Anterior cingulate cortex (tissue), 58 donors: ENCODE results near the gene PRKG1.
"Not testable (repeated sequence)": the region's sequence is repeated elsewhere in the genome, so short reads cannot be mapped to it uniquely, and the experiment has no call there.

ENCODE experiments used
- DNase-seq, 58 donors: peaks; one replicate each; lab custom pipeline; 2025; lab: John Stamatoyannopoulos, UW

The PRKG1 gene

DNA sequence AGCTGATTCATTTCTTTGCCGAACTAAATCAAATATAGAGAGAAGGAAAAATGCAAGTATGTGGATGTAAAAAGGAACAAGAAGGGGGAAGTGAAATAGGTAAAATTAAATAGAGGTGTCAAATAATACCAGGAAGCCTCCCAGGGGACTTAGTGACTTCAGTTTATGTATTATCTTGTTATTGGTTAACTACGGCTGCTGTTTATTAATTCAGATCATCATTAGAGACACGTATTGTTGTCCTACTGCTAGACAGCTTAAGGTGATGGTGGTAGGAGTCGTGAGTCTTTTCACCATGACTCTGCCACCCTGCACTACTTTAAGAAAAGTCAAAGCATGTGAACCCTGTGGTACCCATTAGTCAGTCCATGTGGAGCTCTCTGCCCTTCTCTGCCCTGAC lies 289.1 kb downstream of the PRKG1 start:
- DNase-seq = no peak

GRCh38 chr10:51364674-51365073 lies 290.4 kb downstream of the PRKG1 start:
- DNase-seq = no peak

- no peak for DNase-seq
Observed at GRCh38 chr10:51366044-51366443, 291.8 kb downstream of the PRKG1 start.

DNA sequence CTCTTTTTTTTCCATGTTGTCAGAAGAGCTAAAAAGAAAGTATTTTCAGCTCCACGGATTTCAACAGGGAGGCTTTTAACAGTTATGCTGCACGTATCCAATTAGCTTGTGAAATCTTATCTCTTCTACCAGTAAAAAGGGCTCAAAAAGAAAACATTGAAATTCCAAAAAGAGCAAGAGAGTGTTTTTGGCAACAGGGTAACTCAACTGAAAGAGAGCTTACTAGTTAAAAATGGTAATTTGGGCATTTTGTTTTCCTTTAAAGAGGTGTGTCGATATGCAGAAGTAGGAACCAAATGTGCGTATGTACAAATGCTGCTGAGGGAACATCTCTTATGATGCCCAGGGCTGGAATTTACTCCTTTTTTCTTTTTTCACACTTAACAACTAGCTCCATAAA lies 292.8 kb downstream of the PRKG1 start:
- no peak for DNase-seq

- DNase-seq = no peak
Observed at GRCh38 chr10:51367694-51368093, 293.4 kb downstream of the PRKG1 start.

GRCh38 chr10:51368943-51369342 lies 294.7 kb downstream of the PRKG1 start:
- no peak for DNase-seq

GRCh38 chr10:51369903-51370302 lies 295.6 kb downstream of the PRKG1 start:
- DNase-seq = no peak

DNA sequence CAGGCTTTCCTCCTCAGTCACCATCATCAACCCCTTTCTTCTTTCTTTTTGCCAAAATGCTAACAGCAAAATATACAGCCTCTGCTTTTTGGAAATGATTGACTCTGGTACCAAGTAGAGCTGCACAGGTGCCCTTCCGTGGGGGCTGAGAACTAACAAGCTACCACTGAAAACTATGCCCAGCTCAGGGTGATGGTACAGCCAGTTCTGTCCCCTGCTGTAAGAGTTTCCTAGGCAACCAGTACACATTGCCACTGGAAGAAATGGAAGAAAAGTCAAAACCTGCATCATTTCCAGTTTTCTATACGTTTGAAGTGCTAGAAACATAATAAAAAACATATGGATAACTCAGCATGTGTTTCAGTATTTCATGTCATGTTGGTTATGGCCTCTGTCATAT lies 297.5 kb downstream of the PRKG1 start:
- DNase-seq = peak in 2 of 58 donors; percentile 1 to 11

DNA sequence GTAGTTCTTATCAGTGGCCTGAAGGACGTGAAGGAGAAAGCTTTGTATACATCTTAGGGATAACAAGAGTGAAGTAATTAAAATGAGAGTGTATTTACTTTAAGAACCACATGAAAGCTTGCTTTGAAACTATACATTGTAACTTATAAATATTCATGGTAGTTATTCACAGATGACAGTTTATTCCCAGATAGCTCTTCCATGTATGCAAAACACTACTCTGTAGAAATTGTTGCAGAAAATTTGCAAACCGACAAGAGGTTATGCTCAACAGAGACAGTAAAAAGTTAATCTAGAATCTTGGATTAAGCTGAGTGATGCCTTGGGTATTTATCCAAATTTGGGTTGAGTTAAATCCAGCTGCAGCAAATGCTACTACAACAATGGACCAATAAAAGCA lies 301.5 kb downstream of the PRKG1 start:
- no peak for DNase-seq

GRCh38 chr10:51377070-51377931 lies 303.0 kb downstream of the PRKG1 start:
- DNase-seq = no peak

DNA sequence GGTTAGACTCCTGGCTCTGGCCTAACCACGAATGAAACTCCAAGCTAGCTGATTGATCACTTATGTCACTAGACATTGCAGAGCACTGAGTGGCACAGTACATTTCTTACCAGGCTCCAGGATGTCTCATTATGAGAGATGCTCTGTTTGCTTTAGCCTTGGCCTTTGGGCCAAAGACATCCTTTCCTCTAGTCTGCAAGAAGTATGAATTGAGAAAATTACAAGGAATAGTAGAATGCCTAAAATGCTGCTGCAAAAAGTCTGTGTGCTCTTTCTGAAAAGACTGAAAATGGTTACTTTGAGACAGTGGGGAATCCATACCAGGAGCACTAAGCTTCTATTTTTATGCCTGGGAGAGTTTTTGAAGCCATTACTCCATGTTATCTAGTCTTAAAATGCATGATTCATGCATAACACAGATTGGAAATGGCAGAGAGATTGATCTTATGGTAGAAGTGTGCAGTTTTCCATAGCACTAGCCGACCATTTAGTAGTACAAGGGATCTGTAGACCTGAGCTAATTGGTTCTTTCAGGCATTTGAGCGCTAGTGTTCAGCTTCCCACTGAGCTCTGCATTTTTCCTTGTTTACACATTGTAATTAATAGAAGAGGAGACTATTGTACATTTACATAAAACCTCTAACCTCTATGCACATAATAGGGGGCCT lies 303.8 kb downstream of the PRKG1 start:
- DNase-seq = no peak

DNA sequence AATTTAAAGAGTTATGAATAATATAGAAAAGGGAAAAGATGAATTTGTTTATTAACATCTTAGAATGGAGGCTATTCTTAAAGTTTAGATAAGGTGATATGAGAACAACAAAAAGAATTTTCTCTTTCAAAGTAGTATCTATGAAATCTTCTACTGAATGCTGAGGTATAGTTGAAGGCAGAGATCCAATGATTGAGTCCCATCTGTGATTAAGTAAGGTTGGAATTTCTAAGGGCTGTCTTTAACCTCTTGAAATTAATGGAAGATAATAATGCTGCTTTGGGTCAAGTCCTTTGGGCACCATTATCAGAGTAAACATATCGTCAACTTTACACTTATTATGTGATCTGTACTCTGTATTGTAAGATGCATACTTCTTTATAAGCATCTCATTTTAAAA lies 307.9 kb downstream of the PRKG1 start:
- DNase-seq = no peak

DNA sequence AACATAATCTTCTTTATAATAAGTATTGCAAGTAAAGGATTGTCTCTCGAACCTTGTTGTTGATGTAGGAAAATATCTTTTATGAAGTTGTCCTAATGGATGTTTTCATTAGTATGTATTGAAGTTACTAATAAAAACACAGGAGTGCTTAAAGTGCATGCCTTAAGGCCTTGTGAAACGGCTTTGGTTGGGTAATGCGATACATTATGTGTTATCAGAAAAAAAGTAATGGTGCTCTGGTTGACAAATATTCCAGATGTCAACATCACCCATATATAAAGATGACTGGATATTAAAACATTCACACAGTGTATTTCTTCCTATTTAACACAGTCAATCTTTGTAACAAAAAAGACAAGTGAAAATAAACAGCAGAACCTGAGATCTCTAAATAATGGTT lies 310.7 kb downstream of the PRKG1 start:
- DNase-seq = no peak

DNA sequence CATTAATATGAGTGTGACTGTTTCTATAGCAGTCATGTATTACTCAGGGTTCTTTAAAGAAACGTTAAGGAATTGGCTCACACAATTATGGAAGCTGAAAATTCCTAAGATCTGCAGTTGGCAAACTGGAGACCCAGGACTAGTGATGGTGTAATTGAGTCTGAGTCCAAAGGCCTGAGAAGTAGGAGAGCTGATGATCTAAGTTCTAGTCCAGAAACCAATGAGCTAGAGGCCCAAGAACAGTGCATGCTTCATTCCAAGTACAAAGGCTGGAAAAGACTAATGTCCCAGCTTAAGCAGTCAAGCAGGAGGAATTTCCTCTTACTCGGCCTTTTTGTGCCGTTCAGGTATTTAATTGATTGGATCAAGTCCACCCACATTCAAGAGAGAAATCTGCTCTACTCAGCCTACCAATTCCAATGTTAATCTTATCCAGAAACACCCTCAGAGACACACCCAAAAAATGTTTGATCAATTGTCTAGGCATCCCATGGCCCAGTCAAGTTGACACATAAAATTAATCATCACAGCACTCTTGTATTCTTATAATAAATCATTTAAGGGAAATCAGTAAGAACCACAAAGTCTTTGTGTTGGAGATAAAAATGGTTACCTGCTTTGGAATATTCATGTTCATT lies 312.1 kb downstream of the PRKG1 start:
- DNase-seq = no peak

DNA sequence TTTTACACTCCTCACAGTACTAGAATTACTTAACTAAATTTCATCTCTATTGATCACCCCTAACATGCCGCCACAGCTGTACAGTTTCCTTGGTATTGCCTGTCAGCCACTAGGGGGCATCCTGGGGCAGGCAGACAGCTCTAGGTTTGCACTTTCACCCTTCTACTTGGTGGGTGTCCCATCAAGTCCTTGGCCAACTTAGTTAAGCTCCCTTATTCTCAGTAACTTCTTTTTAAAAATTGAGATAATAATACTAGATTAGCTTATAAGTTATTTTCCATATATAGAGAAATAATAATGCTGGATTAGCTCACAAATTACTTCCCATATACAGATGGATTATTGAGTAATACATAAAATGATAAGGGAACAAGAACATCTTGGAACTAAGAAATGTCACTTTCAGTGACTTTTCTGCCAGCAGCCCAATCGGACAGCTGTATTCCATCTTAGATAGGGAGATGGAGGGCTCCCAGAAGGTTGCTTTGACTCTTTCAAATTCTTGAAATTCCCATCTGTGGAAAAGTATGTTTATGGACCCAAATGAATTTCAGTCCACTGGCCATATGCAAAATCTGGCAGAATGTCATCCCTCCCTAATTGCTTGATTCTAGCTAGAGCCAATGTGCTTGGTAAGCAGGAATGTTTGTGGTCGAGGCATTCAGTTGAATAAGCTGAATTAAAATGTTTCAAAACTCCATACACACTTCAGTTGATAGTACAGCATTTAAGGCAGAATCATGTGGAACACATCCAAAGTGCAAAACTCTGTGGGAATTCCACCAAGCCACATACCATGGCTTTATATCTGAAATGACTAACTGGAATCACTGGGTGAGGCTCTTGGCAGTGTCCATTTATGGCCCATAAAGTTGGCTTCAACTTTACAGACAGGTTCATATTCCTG lies 315.4 kb downstream of the PRKG1 start:
- DNase-seq = peak in 20 of 58 donors; percentile 1 to 35 (median 11)

DNA sequence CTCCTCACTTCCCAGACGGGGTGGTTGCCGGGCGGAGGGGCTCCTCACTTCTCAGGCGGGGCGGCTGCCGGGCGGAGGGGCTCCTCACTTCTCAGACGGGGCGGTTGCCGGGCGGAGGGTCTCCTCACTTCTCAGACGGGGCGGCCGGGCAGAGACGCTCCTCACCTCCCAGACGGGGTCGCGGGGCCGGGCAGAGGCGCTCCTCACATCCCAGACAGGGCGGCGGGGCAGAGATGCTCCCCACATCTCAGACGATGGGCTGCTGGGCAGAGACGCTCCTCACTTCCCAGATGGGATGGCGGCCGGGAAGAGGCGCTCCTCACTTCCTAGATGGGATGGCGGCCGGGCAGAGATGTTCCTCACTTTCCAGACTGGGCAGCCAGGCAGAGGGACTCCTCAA lies 318.7 kb downstream of the PRKG1 start:
- not testable (repeated sequence) for DNase-seq

DNA sequence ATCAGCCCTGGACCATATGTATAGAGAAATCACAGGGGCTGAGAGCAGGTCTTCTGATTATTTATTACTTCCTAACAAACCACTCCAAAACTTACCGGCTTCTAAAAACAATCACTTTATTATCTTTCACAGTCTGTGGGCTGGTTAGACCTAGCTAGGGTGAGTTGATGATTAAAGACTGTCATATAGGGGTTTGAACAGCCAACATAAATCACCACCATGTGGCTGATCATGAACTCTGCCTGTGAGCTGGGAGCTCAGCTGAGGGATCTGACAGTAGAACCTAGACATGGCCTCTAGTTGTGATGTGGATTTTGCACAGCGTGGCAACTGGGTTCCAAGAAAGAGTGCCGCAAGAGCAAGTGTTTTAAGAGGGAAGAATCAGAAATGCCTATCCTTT lies 319.8 kb downstream of the PRKG1 start:
- DNase-seq = no peak

DNA sequence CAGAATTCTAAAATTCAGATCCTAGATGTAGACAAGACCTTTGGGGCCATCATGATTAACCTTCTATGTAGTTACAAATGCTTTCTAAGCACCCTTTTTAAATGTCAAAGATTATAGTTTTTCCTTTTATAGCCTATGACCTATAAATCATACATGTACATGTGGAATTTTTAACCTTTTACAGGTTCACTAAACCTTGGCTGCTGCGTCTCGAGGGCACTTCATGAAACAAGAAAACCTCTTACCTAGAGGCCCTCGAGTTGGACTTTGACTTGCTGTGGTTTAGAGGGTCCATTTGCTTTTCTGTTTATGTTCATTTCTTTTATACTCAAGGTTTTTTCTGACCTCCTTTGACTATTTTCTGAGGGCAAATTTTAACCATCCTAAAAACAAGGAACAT lies 323.0 kb downstream of the PRKG1 start:
- no peak for DNase-seq

DNA sequence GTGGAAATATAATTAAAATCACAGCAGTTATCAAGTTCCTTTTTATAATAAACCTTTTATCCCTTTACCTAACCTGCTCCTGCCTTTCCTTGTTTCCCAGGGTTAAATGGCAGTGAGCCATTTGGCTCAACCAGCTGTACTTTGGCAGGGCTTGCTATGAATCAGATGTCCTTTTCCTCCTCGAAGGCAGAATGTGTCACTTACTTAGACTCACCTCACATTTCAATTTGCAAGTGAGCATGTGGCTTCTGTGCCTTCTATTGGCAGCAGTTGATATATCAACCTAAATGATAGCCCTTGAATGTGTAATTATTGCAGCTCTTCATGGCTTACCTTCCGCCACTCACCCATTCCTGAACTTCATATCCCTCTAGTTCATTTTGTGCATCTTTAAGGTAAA lies 323.4 kb downstream of the PRKG1 start:
- DNase-seq = peak in 6 of 58 donors; percentile 1 to 36 (median 10)

DNA sequence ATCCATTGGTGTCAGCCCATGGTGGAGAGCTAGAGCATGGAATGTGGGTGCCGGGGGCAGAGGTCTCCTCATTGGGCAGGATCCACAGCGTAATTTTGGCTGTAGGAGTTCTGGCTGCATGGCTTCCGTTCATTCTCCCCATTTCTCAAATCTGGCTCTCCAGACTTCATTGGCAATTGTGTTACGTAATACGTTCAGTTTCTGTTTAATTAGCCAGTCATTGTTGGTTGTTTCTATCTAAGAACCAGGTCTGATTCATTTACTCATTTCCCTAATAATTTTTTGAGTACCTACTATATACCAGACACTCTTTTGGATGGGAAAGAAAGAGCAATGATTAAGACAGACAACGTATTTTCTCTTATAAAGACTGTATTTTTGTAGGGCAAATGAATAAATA lies 325.6 kb downstream of the PRKG1 start:
- DNase-seq = no peak
